GM13977 (cell line): ENCODE data around the gene VPS41.

Source experiments
- DNase-seq: peaks from one replicate; pipeline ENCODE4 v3.0.0; 2012; ENCODE audit warnings: low spot score
- in situ Hi-C: fragments of 300-500 bp; cut with MboI; formaldehyde crosslinking; loops from one replicate; pipeline ENCODE4 v1.12.0; 2022; ENCODE audit warnings: low sequenced_read_pairs, low pct_unique_long_range_greater_than_20kb, mixed read lengths, inconsistent platforms; ENCODE audit not compliant: unreplicated experiment
- TF ChIP-seq, protein P1 (sequence below): IDR thresholded peaks from 2 replicates; pipeline ENCODE4 v1.5.1; 2012; ENCODE audit warnings: mild to moderate bottlenecking, control low read depth; ENCODE audit not compliant: insufficient read depth; ENCODE audit errors: extremely low read depth, missing control alignments

Gene VPS41

DNA sequence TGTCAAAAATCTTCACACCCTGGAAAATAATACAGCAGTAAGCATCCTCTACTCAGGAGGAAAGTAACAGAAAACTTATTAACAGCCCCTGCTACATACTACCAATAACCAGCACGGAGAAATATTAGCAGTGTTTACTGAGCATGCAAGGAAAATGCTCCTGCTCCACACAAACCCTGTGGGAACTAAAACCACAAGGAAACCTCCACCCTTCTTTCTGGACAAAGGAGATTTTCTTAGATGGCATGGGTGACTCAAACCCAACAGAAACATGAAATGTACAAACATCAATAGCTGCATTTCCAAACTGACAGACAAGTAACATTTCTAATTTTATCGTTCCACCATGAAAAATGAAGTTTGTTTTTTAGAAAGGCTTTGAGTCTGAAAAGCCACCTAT is 113.4 kb downstream of the VPS41 start:
- TF ChIP-seq, protein P1, sequence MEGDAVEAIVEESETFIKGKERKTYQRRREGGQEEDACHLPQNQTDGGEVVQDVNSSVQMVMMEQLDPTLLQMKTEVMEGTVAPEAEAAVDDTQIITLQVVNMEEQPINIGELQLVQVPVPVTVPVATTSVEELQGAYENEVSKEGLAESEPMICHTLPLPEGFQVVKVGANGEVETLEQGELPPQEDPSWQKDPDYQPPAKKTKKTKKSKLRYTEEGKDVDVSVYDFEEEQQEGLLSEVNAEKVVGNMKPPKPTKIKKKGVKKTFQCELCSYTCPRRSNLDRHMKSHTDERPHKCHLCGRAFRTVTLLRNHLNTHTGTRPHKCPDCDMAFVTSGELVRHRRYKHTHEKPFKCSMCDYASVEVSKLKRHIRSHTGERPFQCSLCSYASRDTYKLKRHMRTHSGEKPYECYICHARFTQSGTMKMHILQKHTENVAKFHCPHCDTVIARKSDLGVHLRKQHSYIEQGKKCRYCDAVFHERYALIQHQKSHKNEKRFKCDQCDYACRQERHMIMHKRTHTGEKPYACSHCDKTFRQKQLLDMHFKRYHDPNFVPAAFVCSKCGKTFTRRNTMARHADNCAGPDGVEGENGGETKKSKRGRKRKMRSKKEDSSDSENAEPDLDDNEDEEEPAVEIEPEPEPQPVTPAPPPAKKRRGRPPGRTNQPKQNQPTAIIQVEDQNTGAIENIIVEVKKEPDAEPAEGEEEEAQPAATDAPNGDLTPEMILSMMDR, result no peak
- in situ Hi-C loops, result loop anchor here (25.0 kb wide), 1 partner anchor 667 kb away; no protein-coding TSS in a partner anchor
- no peak for DNase-seq

DNA sequence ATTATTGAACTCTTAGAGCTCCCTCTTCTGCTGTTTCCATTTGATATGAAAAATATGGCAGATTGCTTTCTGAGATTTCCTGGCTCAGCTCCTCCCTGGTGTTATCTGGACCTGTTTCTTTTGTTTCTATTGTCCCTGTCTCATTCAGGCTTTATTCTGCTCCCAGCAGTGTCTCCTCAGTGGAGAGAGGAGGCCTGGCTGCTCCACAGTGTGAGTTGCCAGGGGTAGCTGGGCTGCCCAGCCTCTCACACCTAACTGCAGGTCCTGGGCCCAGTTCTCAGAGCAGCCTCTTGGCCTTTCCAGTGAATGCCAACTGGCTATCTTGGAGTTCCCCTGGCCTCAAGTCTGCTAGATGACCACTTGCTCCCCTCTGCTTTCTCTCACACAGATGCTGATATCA is 127.0 kb downstream of the VPS41 start:
- TF ChIP-seq, protein P1, result no peak

DNA sequence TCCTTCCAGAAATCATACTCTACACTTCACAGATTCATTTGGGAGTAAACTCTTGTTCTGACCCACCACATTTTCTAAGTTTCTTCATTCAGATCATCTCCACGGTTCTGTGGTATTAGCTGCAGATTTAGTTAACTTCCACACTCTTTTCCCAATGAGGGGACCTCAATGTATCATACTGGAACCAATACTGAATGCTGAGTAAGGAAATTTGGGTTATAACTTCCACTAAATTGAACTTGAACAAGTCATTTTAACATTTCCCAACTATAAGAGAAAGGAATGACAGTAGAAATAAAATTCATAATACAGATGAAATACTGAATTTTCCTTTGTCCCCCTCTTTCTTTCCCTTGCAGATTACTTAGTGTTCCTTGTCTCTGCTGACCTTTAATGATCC is 131.4 kb downstream of the VPS41 start:
- TF ChIP-seq, protein P1, result no peak
- DNase-seq, result no peak
- in situ Hi-C loops, result loop anchor here (25.0 kb wide), 1 partner anchor 685 kb away; no protein-coding TSS in a partner anchor

More for the DNA sequence above, 127.0 kb downstream of the VPS41 start:
- in situ Hi-C loops, result loop anchor here (25.0 kb wide), 1 partner anchor 680 kb away; no protein-coding TSS in a partner anchor
- DNase-seq, result no peak

DNA sequence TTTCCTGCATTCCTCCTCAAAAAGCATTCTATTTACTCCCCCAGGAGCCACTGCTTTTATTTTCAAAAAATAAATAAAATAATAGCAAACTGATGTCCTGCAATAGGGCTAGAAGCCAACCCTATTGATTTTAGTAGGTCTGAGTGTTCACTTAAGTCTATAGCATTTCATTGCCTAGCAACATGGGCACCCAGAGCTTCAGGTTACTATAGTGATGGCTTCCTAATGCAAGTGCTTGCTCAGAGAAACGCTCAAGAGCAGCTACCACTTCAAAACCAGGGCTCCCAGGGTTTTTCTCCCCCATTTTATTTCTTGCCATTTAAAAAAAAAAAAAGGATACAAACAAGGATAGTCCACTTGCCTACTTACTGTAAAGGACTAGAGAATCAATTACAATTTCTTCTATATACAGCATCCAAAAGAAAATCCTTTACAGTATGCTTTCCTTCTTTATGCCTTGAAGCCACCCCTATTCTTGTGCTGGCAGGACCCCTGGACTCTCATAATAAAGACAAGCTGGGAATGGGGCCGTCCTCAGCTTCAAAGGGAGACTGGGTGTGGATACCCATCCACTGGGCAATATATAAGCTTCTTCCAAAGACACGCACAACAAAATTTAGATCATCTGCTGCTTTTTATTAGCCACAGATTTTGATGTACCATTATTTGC is 133.3 kb downstream of the VPS41 start:
- in situ Hi-C loops, result loop anchor here (25.0 kb wide), 1 partner anchor 687 kb away; no protein-coding TSS in a partner anchor

DNA sequence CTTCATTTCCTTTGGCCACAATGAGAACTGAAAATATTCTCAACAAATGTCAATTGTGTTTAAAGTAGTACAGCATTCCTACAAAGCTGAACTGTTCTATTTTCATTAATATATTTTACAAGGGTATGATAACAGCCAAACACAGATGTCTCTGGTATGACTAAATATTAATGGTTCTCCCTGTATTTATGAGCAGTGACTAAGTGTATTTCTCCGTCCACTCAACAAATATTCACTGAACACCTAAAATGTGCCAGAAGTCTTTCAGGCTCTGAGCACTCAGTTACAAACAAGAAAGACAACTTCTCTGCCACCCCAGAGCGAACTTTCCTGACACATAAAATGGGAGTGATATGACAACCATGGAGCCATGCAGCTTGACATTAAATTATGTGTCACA is 135.6 kb downstream of the VPS41 start:
- in situ Hi-C loops, result no loop called here
- DNase-seq, result no peak
- TF ChIP-seq, protein P1, result no peak

More for the DNA sequence above, 133.3 kb downstream of the VPS41 start:
- TF ChIP-seq, protein P1, result no peak
- DNase-seq, result no peak

DNA sequence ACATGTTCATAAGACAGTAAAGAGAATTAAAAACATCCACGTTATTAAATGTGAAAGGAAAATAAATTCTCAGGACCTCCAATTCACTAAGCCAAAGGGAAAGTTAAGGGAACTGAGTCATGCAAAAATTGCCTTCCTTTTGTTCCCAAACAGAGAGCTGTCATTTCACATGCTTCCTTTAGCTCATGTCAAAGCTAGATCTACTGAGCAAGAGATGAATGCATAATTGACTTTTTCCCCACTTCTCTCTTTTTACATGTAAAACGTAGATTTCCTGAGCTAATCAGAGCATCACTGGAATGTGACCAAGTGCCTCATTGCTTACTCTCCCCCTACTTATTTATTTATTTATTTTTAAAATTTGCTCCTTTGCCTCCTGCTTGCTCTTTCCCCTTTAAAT is 148.8 kb downstream of the VPS41 start:
- no peak for DNase-seq
- in situ Hi-C loops, result no loop called here
- TF ChIP-seq, protein P1, result no peak
